ENCODE measurements around the gene GRAMD4. TPM values are rescaled to one million over a fixed set of nuclear protein-coding genes. Genes with fewer than 3 reads are reported as not detected.

GRAMD4 gene
- total RNA-seq, 4 donors from 2014 or later = 19.1 to 25.4 (median 19.5) TPM

DNA sequence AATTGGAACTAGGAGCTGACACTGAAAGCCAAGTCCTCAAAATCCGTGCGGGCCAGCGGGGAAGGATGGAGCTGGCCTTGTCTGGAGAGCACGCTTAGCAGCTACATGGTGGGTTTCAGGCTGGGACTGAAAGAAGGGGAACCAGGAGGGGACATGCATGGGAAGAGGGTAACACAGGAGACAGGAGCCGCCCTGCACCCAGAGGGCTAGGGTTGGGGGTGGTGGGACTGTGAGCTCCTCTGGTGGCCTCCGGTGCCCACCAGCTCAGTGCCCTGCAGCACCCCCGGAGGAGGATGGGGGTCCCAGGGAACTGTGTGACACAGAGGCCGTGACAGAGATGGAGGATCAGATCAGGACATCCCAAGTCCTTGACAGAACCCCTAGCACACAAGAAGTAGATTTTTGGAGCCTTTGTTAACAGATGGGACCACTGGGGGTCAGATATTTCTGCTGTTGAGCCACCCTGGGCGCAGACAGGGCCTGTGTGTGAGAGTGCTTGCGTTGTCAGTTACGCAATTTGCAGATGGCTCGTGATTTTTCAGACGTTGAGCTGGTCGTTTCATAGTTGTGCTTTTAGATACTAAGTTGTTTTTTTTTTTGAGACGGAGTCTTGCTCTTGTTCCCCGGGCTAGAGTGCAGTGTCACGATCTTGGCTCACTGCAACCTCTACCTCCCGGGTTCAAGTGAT is 21.3 kb upstream of the GRAMD4 start:
- TF ChIP-seq, protein P1, sequence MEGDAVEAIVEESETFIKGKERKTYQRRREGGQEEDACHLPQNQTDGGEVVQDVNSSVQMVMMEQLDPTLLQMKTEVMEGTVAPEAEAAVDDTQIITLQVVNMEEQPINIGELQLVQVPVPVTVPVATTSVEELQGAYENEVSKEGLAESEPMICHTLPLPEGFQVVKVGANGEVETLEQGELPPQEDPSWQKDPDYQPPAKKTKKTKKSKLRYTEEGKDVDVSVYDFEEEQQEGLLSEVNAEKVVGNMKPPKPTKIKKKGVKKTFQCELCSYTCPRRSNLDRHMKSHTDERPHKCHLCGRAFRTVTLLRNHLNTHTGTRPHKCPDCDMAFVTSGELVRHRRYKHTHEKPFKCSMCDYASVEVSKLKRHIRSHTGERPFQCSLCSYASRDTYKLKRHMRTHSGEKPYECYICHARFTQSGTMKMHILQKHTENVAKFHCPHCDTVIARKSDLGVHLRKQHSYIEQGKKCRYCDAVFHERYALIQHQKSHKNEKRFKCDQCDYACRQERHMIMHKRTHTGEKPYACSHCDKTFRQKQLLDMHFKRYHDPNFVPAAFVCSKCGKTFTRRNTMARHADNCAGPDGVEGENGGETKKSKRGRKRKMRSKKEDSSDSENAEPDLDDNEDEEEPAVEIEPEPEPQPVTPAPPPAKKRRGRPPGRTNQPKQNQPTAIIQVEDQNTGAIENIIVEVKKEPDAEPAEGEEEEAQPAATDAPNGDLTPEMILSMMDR (IDR thresholded peaks at IDR 0.05) = no peak
- no peak for ATAC-seq (ENCODE audit: low FRiP score)
- DNase-seq (ENCODE audit: low spot score) = no peak

DNA sequence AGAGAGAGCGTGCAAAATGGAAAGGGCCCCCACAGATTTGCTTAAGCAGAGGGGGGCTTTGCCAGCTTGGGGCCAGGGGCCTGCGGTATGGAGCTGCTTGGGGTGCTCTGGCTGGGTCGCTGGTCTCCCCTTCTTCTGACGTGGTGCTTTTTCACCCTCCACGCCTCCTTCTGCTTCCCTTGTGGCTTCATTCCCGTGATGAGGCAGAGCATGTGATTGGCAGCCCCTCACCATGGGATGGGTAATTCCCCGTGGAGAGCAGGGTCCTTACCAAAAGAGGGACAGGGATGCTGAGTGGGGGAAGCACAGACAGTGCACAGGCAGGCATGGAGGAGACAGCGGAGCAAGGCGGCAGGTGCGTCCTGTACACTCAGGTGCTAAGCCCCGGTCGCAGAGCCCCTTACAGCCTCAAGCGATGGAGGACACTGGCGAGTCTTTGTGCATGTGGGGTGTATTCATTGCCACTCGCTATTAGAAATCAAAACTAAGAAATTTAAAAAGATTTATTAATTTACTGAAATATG is 19.9 kb upstream of the GRAMD4 start:
- ATAC-seq (ENCODE audit: low FRiP score) = no peak
- DNase-seq (ENCODE audit: low spot score) = no peak
- TF ChIP-seq, protein P1 (IDR thresholded peaks at IDR 0.05) = no peak

DNA sequence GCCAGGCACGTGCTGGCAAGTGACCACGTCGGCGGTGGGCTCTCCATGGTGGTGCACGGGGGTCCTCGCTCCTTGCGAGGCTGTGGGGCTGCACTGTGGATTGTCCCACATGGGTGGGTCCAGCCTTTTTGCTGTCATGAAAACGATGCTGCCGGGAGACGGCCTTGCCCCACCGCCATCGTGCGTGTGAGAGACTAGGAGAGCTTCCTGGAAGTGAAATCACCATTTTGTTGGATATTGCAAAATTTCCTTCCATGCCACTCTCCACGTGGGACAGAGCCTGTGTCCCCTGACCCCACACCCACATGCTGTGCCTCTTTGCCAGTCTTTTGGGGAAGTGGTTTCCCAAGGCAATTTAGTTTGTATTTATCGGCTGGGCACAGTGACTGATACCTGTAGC is 18.2 kb upstream of the GRAMD4 start:
- ATAC-seq (ENCODE audit: low FRiP score) (peak; percentile 26), DNase-seq (ENCODE audit: low spot score) (no peak)
- TF ChIP-seq, protein P1 (IDR thresholded peaks at IDR 0.05) = no peak

DNA sequence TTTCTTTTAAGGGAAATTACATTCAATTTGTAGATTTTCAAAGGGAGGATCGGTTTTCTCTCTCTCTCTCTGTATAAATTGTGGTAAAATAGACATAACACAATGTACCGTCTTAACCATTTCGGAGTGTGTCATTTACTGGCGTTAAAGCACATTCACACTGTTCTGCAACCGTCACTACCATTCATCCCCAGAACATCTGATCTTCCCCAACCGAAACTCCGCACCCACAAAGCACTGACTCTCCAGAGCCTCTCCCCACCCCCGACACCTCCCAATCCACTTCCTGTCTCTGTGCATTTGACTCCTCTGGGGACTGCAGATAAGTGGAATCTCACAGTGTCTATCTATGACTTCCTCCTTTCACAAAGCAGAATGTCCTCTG is 15.9 kb upstream of the GRAMD4 start:
- no peak for ATAC-seq (ENCODE audit: low FRiP score)
- TF ChIP-seq, protein P1 (IDR thresholded peaks at IDR 0.05) = no peak
- no peak for DNase-seq (ENCODE audit: low spot score)

DNA sequence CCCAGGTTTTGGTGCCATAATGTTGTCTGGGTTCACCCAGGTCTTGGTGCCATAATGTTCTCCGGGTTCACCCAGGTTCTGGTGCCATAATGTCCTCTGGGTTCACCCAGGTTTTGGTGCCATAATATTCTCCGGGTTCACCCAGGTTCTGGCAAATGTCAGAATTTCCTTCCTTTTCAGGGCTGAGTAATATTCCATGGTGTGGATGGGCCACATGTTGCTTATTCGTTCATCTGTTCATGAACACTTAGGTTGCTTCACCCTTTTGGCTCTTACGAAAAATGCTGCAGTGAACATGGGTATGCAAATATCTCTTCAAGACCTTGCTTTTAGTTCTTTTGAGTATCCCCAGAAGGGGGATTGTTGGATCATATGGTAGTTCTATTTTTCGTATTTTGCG is 15.1 kb upstream of the GRAMD4 start:
- no peak for DNase-seq (ENCODE audit: low spot score)
- ATAC-seq (ENCODE audit: low FRiP score) = no peak
- TF ChIP-seq, protein P1 (IDR thresholded peaks at IDR 0.05) = no peak

DNA sequence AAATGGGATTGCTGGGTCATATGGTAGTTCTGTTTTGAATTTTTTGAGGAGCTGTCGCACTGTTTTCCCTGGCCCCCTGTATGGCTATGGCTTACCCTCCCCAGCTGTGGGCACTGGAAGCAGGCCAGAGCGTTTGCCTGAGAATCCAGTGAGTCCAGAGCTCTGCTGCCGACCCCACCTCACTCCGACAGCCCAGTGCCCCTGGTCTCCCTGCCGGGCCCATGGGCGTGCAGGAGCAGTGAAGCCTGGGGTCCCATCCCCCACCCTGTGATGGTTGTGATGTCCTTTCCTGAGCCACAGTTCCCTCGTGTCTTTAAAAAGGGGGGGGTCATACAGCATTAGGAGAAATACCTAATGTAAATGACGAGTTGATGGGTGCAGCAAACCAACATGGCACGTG is 13.3 kb upstream of the GRAMD4 start:
- TF ChIP-seq, protein P1 (IDR thresholded peaks at IDR 0.05) = no peak
- no peak for DNase-seq (ENCODE audit: low spot score)
- no peak for ATAC-seq (ENCODE audit: low FRiP score)

DNA sequence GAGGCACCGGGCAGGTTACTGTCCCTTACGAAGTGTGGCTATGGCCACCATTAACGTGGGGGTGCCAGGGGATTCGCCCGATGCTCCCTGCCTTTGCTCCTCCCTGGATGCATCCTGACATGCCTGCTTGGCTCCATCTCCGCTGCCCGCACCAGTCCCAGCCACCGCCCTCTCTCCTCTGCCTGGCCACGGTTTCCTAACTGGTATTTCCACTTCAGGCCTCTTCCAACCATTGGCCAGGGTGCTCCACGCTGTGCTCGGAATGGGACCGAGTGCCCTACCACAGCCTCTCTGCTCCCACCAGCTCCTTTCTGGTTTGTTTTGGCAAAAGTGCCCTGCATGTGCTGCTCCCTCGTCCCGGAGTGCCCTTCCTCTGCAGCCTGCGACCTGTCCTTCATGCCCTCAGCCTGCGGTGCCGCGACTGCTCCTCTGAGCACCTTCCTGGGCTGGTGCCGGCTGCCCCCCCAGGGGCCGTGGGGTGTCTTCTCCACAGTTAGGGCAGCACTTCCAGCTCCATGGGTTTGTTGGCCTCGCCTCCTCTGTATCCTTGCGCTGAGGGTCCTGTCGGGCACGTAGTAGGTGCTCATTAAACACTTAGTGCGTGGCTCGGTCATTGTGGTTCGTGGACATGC is 12.6 kb upstream of the GRAMD4 start:
- no peak for DNase-seq (ENCODE audit: low spot score)
- ATAC-seq (ENCODE audit: low FRiP score) = no peak
- TF ChIP-seq, protein P1 (IDR thresholded peaks at IDR 0.05) = no peak
